SJCRH30 (cell line): ENCODE results near the gene TEP1. TPM values are rescaled to one million over a fixed set of nuclear protein-coding genes. Genes with fewer than 3 reads are reported as not detected.

Source experiments
- DNase-seq, 2 experiments: peaks; one replicate each; pipeline ENCODE4 v3.0.0-alpha.2; 2015 to 2020
- H3K27ac ChIP-seq: fragments of 250-450 bp; sonication (Bioruptor Pico); 2 replicates; pipeline ENCODE4 v1.5.1; 2020; ENCODE audit warnings: mild to moderate bottlenecking, moderate library complexity
- H3K27me3 ChIP-seq: fragments of 250-450 bp; sonication (Bioruptor Pico); 2 replicates; pipeline ENCODE4 v1.5.1; 2020; ENCODE audit warnings: mild to moderate bottlenecking, moderate library complexity
- H3K36me3 ChIP-seq: fragments of 250-450 bp; sonication (Bioruptor Pico); 2 replicates; pipeline ENCODE4 v1.5.1; 2020; ENCODE audit warnings: mild to moderate bottlenecking, moderate library complexity
- H3K4me1 ChIP-seq: fragments of 250-450 bp; sonication (Bioruptor Pico); 2 replicates; pipeline ENCODE4 v1.5.1; 2020; ENCODE audit warnings: mild to moderate bottlenecking, moderate library complexity
- H3K4me3 ChIP-seq: fragments of 250-450 bp; sonication (Bioruptor Pico); 2 replicates; pipeline ENCODE4 v1.5.1; 2020; ENCODE audit warnings: mild to moderate bottlenecking, moderate library complexity
- H3K9me3 ChIP-seq: fragments of 250-450 bp; sonication (Bioruptor Pico); replicated peaks from 2 replicates; pipeline ENCODE4 v1.5.1; 2020; ENCODE audit warnings: mild to moderate bottlenecking, moderate library complexity
- total RNA-seq: library from RNA; depleted of rRNA; stranded (reverse); fragments of >200 nt; shearing (Covaris generic); gene quantifications from 2 replicates; pipeline ENCODE4 v1.2.3, GENCODE V29; 2014

TEP1 gene
- total RNA-seq, 1 experiment from 2014 or later: 7.2 TPM

- no peaks in the 10 kb centered on the region for H3K27me3 ChIP-seq
These were observed 27.2 kb upstream of the TEP1 start for GRCh38 chr14:20440465-20440864.

DNA sequence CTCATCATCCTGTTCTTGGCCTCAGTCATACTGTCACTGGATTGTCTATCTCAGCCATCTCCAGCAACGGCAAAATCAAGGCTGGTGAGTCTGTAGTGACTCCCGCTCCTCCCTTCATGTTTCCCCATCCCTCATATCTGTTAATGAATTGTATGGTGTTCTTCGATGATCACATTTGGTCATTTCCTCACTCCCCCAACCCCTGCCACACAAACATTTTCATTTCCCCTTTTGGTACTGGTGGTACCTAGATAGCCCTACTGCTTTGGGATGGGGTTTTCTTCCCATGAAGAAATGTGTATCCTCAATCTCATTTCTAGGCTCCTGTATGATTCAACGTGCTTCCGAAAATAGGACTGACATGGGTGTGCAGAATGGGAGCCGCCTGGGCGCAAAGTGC, 25.4 kb upstream of the TEP1 start:
- Histone ChIP-seq H3K27ac (no peak overlapping the region), H3K4me3 (no peak overlapping the region), H3K27me3 (no peaks in the 10 kb centered on the region), H3K36me3 (no peaks in the 10 kb centered on the region), H3K4me1 (no peaks in the 10 kb centered on the region), H3K9me3 (no peaks in the 10 kb centered on the region)
- DNase-seq: no peak

More at GRCh38 chr14:20440465-20440864, 27.2 kb upstream of the TEP1 start:
- Histone ChIP-seq H3K27ac (no peak overlapping the region), H3K9me3 (no peaks in the 10 kb centered on the region), H3K36me3 (no peaks in the 10 kb centered on the region), H3K4me1 (no peaks in the 10 kb centered on the region), H3K4me3 (no peak overlapping the region)
- no peak for DNase-seq

DNA sequence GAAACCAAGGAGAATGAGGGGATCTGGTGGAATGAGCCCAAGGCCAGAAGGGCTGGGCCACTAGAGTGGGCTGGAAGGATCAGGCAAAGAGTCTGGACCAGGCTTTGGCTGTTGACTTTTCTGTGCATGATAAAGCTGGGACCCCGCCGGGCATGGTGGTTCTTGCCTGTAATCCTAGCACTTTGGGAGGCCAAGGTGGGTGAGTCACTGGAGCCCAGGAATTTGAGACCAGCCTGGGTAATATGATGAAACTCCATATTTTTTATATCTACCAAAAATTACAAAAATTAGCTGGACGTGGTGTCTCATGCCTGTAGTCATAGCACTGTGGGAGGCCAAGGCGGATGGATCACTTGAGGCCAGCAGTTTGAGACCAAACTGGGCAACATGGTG, 23.1 kb upstream of the TEP1 start:
- H3K4me1 ChIP-seq: no peaks in the 10 kb centered on the region
- no peak overlapping the region for H3K27ac ChIP-seq
- no peaks in the 10 kb centered on the region for H3K9me3 ChIP-seq
- no peaks in the 10 kb centered on the region for H3K27me3 ChIP-seq
- no peaks in the 10 kb centered on the region for H3K36me3 ChIP-seq
- H3K4me3 ChIP-seq: no peak overlapping the region
- no peak for DNase-seq

DNA sequence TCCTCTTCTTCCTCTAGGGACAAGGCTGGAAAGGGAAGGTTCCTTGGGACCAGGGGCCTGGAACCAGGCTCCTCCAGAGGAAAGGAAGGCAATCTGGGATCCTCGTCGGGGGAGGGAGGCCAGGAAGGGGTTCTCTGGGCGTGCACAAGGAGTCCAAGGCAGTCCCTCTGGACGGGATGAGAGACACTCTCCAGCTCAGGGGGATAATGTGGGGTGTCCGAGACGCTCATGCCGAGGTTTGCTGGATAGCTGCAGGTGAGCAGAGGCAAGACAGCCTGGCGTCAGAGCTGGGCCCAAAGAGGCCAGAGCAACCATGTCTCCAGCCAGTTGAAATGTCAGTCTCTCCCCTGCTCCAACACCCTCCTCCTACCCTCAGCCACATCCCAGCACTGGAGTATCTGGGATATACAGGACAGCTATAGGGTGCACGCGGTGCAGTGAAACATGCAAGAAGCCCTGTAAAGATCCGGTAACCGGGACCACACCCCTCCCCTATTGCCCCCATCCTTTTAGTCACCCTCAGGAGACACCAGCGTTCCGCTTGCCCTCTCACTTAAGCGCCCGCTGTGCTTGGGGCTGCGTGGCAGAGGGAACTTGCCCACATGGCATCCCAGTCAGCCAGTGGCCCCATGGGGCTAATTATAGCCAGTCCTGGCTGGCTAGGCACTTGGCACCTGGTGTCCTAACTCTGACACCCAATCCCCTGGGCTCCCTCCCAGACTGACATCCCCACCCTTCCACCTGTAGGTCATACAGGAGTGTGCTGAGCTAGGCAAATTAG, 22.5 kb upstream of the TEP1 start, which contains the start of gene KLHL33:
KLHL33 (minus strand) TSS at position 585 of the 781 bp plus-strand sequence; CDS start at position 230, 355 bp downstream.
- no peaks in the 10 kb centered on the region for H3K27me3 ChIP-seq
- H3K4me3 ChIP-seq: no peak within 1 kb of the TSS
- no peaks in the 10 kb centered on the region for H3K4me1 ChIP-seq
- H3K9me3 ChIP-seq: no peaks in the 10 kb centered on the region
- no peak within 1 kb of the TSS for H3K27ac ChIP-seq
- H3K36me3 ChIP-seq: no peaks in the 10 kb centered on the region
- DNase-seq: no peak

DNA sequence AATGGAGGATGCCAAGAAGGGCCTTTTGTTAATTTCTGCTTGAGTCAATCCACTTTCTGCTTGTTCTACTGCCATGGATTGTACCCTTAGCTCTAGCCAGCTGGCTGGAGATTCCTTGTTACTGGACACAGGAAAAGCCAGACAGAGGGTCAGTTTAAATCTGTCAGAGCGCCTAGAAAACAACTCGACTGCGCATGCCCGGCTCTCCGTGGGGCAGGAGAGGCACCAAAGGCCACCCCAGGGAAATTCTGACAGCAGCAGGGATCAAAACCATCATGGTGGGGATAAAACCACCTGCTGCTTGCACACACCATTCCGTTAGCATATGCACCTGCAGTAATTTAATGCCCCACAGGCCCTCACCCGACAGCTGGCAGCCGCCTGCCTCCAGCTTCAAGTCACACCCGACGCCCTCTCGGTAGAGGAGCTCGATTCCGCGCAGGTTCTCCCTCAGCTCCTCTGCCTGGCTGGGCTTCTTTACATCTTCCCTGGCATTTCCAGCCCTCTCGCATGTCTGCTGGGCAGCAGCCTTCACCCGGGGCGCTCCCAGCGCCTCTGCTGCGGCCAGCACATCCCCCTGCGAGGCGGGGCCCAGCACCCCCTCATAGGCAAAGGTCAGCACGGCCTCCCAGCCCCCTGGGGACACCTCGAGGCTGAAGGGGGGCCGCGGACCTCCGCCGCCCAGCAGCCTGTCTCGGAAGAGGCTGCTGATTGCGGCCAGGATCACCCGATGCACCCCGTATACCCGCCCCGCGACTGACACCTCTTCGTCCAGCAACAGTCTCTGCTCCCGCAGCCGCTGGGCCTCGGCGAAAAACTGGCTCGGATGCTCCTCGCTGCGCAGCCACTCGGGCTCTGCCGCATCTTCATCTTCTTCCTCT, 21.6 kb upstream of the TEP1 start:
- DNase-seq: no peak
- H3K27ac ChIP-seq: no peak overlapping the region
- no peaks in the 10 kb centered on the region for H3K27me3 ChIP-seq
- H3K4me3 ChIP-seq: no peak overlapping the region
- no peaks in the 10 kb centered on the region for H3K4me1 ChIP-seq
- no peaks in the 10 kb centered on the region for H3K9me3 ChIP-seq
- no peaks in the 10 kb centered on the region for H3K36me3 ChIP-seq

- Histone ChIP-seq H3K4me3 (no peak overlapping the region), H3K4me1 (peaks cover 2% of the 10 kb centered on the region; the same call in 1 of the 2 replicates), H3K9me3 (no peaks in the 10 kb centered on the region), H3K27ac (no peak overlapping the region), H3K36me3 (no peaks in the 10 kb centered on the region), H3K27me3 (no peaks in the 10 kb centered on the region)
- DNase-seq: no peak
These were observed 16.7 kb upstream of the TEP1 start for GRCh38 chr14:20429801-20430669.

GRCh38 chr14:20428802-20429201, 15.5 kb upstream of the TEP1 start:
- H3K9me3 ChIP-seq: no peaks in the 10 kb centered on the region
- H3K36me3 ChIP-seq: no peaks in the 10 kb centered on the region
- H3K4me3 ChIP-seq: no peak overlapping the region
- no peak overlapping the region for H3K27ac ChIP-seq
- no peak for DNase-seq
- peaks cover 2% of the 10 kb centered on the region; the same call in 1 of the 2 replicates for H3K4me1 ChIP-seq
- no peaks in the 10 kb centered on the region for H3K27me3 ChIP-seq

DNA sequence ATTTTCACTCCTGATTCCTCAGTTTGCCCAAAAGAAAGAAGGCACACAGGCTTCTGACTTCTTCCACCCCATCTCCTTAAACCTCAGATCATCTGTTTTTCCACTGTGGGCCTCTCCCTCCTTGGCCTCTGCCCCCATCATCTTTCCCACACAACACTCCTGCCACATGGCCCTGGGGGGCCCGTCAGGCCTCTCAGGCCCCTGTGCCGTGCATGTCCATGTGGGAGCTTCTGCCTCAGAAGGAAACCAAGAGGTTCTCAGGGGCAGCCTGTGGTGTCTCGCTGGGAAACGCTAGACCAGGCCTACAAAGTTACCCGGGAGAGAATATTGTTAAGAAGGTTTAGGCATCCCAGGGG, 14.7 kb upstream of the TEP1 start:
- Histone ChIP-seq H3K9me3 (no peaks in the 10 kb centered on the region), H3K27me3 (no peaks in the 10 kb centered on the region), H3K4me3 (no peak overlapping the region), H3K27ac (no peak overlapping the region), H3K36me3 (no peaks in the 10 kb centered on the region), H3K4me1 (peaks cover 2% of the 10 kb centered on the region; the same call in 1 of the 2 replicates)
- DNase-seq: no peak

- Histone ChIP-seq H3K4me1 (peaks cover 2% of the 10 kb centered on the region; the same call in 1 of the 2 replicates), H3K9me3 (no peaks in the 10 kb centered on the region), H3K36me3 (no peaks in the 10 kb centered on the region), H3K4me3 (no peak overlapping the region), H3K27ac (no peak overlapping the region), H3K27me3 (no peaks in the 10 kb centered on the region)
- DNase-seq: peak in 1 of 2 experiments; percentile 21
These were observed 14.1 kb upstream of the TEP1 start for GRCh38 chr14:20427231-20428009.

GRCh38 chr14:20424851-20425250, 11.6 kb upstream of the TEP1 start:
- no peaks in the 10 kb centered on the region for H3K36me3 ChIP-seq

DNA sequence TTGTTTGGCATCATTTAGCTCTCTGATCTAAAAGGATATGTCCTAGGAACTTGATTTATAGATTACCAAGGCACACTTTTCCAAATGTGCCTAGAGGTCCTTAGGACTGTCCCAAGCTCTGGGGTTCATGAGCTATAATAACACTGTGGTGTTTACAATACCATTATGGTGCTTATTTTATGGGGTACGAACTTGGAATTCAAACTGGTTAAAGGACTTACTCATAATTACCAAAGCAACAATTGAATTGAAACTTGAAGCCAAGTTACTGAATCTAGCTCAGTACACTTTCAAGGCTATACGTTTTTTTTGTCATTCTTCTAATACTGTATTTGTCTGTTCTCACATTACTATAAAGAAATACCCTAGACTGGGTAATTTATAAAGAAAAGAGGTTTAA, 9.6 kb upstream of the TEP1 start:
- Histone ChIP-seq H3K27ac (no peak overlapping the region), H3K4me3 (no peak overlapping the region), H3K4me1 (peaks cover 2% of the 10 kb centered on the region; the same call in 1 of the 2 replicates), H3K36me3 (no peaks in the 10 kb centered on the region), H3K27me3 (no peaks in the 10 kb centered on the region), H3K9me3 (no peaks in the 10 kb centered on the region)
- no peak for DNase-seq

More at GRCh38 chr14:20424851-20425250, 11.6 kb upstream of the TEP1 start:
- no peak for DNase-seq
- Histone ChIP-seq H3K9me3 (no peaks in the 10 kb centered on the region), H3K27me3 (no peaks in the 10 kb centered on the region), H3K4me3 (no peak overlapping the region), H3K27ac (no peak overlapping the region), H3K4me1 (peaks cover 2% of the 10 kb centered on the region; the same call in 1 of the 2 replicates)

- Histone ChIP-seq H3K27me3 (no peaks in the 10 kb centered on the region), H3K27ac (no peak overlapping the region), H3K9me3 (no peaks in the 10 kb centered on the region), H3K36me3 (no peaks in the 10 kb centered on the region), H3K4me3 (no peak overlapping the region), H3K4me1 (no peaks in the 10 kb centered on the region)
- no peak for DNase-seq
These were observed 8.0 kb upstream of the TEP1 start for GRCh38 chr14:20421267-20421666.

GRCh38 chr14:20419419-20419818, 6.1 kb upstream of the TEP1 start:
- DNase-seq: no peak
- H3K4me3 ChIP-seq: no peak overlapping the region
- no peaks in the 10 kb centered on the region for H3K27me3 ChIP-seq
- no peak overlapping the region for H3K27ac ChIP-seq
- no peaks in the 10 kb centered on the region for H3K4me1 ChIP-seq
- no peaks in the 10 kb centered on the region for H3K9me3 ChIP-seq
- H3K36me3 ChIP-seq: no peaks in the 10 kb centered on the region

- Histone ChIP-seq H3K36me3 (no peaks in the 10 kb centered on the region), H3K27me3 (no peaks in the 10 kb centered on the region), H3K4me3 (no peak overlapping the region), H3K4me1 (no peaks in the 10 kb centered on the region), H3K9me3 (no peaks in the 10 kb centered on the region), H3K27ac (no peak overlapping the region)
- no peak for DNase-seq
These were observed 5.2 kb upstream of the TEP1 start for GRCh38 chr14:20418501-20418909.
